ENCODE data around the gene C6orf15.

GRCh38 chr6:31114541-31114878 lies 2.1 kb upstream of the C6orf15 start, which contains the start of gene PSORS1C1:
- TF ChIP-seq CTCF (IDR thresholded peaks at IDR 0.05) (no peak), POLR2A (IDR thresholded peaks at IDR 0.05) (no peak), EP300 (IDR thresholded peaks at IDR 0.05) (no peak)

All from sigmoid colon (tissue), 4 donors.